Liver (tissue), 9 donors: ENCODE measurements around the gene SEMA5A. TPM values are rescaled to one million over a fixed set of nuclear protein-coding genes. Genes with fewer than 3 reads are reported as not detected.
"Not testable (repeated sequence)": the region's sequence is repeated elsewhere in the genome, so short reads cannot be mapped to it uniquely, and the experiment has no call there.

Source experiments
- DNase-seq: peaks from one replicate; pipeline ENCODE4 v3.0.0-alpha.2; 2017; ENCODE audit warnings: low spot score
- H3K27ac ChIP-seq, 2 donors: one replicate each; pipeline ENCODE4 v1.7.0; 2013; ENCODE audit warnings: inconsistent platforms in 2 of 2, low read length in 2 of 2, control low read depth in 1 of 2, low read depth in 1 of 2, mild to moderate bottlenecking in 1 of 2
- H3K27me3 ChIP-seq, 4 donors: one replicate each; pipeline versions ENCODE4 v1.6.1 to v1.7.0; 2013; ENCODE audit warnings: low read length in 3 of 4, inconsistent platforms in 1 of 4, mild to moderate bottlenecking in 1 of 4, moderate library complexity in 1 of 4; ENCODE audit not compliant: control insufficient read depth in 4 of 4, insufficient read depth in 4 of 4
- H3K36me3 ChIP-seq, 4 donors: one replicate each; pipeline versions ENCODE4 v1.6.1 to v1.7.0; 2013; ENCODE audit warnings: low read length in 3 of 4, mild to moderate bottlenecking in 3 of 4, low read depth in 1 of 4, moderate library complexity in 1 of 4; ENCODE audit not compliant: control insufficient read depth in 4 of 4, insufficient read depth in 3 of 4
- H3K4me1 ChIP-seq, 4 donors: one replicate each; pipeline versions ENCODE4 v1.6.1 to v1.7.0; 2013; ENCODE audit warnings: low read length in 3 of 4, mild to moderate bottlenecking in 3 of 4, moderate library complexity in 1 of 4; ENCODE audit not compliant: control insufficient read depth in 4 of 4, insufficient read depth in 4 of 4
- H3K4me3 ChIP-seq, 3 donors: one replicate each; pipeline versions ENCODE4 v1.6.1 to v1.7.0; 2013; ENCODE audit warnings: low read length in 3 of 3, control low read depth in 1 of 3, low read depth in 1 of 3, mild to moderate bottlenecking in 1 of 3
- H3K9ac ChIP-seq, 2 donors: one replicate each; pipeline ENCODE4 v1.7.0; 2013; ENCODE audit warnings: low read length in 2 of 2, mild to moderate bottlenecking in 2 of 2, moderate library complexity in 2 of 2, control low read depth in 1 of 2, low read depth in 1 of 2
- H3K9me3 ChIP-seq, 4 donors: one replicate each; pipeline versions ENCODE4 v1.6.1 to v1.7.0; 2013; ENCODE audit warnings: low read length in 3 of 4; ENCODE audit not compliant: control insufficient read depth in 4 of 4
- FOXA2 ChIP-seq: IDR thresholded peaks from 2 replicates; pipeline ENCODE4 v1.6.1; 2016; ENCODE audit warnings: antibody characterized with exemption
- GABPA ChIP-seq, 2 donors: IDR thresholded peaks in 1 of 2; conservative IDR thresholded peaks in 1 of 2; 2 replicates each; pipeline ENCODE4 v1.6.1; 2016; ENCODE audit warnings: antibody characterized with exemption in 2 of 2, mild to moderate bottlenecking in 1 of 2, moderate library complexity in 1 of 2
- HNF4A ChIP-seq, 2 donors: conservative IDR thresholded peaks; 2 replicates each; pipeline ENCODE4 v1.6.1; 2016; ENCODE audit warnings: antibody characterized with exemption in 2 of 2, mild to moderate bottlenecking in 2 of 2
- JUND ChIP-seq, 2 donors: IDR thresholded peaks; 2 replicates each; pipeline ENCODE4 v1.6.1; 2016; ENCODE audit warnings: antibody characterized with exemption in 2 of 2
- MAX ChIP-seq: IDR thresholded peaks from 2 replicates; pipeline ENCODE4 v1.6.1; 2016; ENCODE audit warnings: antibody characterized with exemption
- NR2F2 ChIP-seq: IDR thresholded peaks from 2 replicates; pipeline ENCODE4 v1.6.1; 2016; ENCODE audit warnings: antibody characterized with exemption
- RAD21 ChIP-seq, 2 donors: IDR thresholded peaks; 2 replicates each; pipeline ENCODE4 v1.6.1; 2016; ENCODE audit warnings: antibody characterized with exemption in 2 of 2, mild to moderate bottlenecking in 2 of 2
- REST ChIP-seq: IDR thresholded peaks from 2 replicates; pipeline ENCODE4 v1.6.1; 2016; ENCODE audit warnings: antibody characterized with exemption, mild to moderate bottlenecking
- RXRA ChIP-seq, 2 donors: IDR thresholded peaks; 2 replicates each; pipeline ENCODE4 v1.6.1; 2017 to 2018; ENCODE audit warnings: antibody characterized with exemption in 2 of 2, mild to moderate bottlenecking in 1 of 2
- TAF1 ChIP-seq: conservative IDR thresholded peaks from 2 replicates; pipeline ENCODE4 v1.6.1; 2016; ENCODE audit warnings: antibody characterized with exemption, mild to moderate bottlenecking
- YY1 ChIP-seq: IDR thresholded peaks from 2 replicates; pipeline ENCODE4 v1.6.1; 2016; ENCODE audit warnings: antibody characterized with exemption, mild to moderate bottlenecking
- WGBS: extraction: QIAGEN DNeasy Blood & Tissue Kit; methylation state at CpG from one replicate; pipeline ENCODE4 v1.1.7; 2013; 5-methylcytosine and 5-hydroxymethylcytosine counted together
- polyA plus RNA-seq, 2 donors: library from polyadenylated mRNA; stranded (reverse) in 1 of 2; unstranded in 1 of 2; fragments of 200-250 nt in 1 of 2; fragments of >200 nt in 1 of 2; fragmentation: Nextera tagmentation in 1 of 2; extraction: Ambion mirVana in 1 of 2; gene quantifications; one replicate each; pipeline versions ENCODE4 v1.2.1 to v1.2.3, GENCODE V29; 2013 to 2015
- total RNA-seq, 2 donors: library from RNA; depleted of rRNA; stranded (reverse); fragments of >200 nt; gene quantifications; one replicate each; pipeline ENCODE4 v1.2.3, GENCODE V29; 2014
- TF ChIP-seq, protein P1 (sequence below): fragments of 150-350 bp; IDR thresholded peaks from 2 replicates; pipeline ENCODE4 v1.5.1; 2017; ENCODE audit warnings: improper control_type of control experiment, low read depth, low read length; ENCODE audit not compliant: missing input control
- TF ChIP-seq, protein P2 (sequence below): IDR thresholded peaks from 2 replicates; pipeline ENCODE4 v1.6.1; 2016; ENCODE audit warnings: antibody characterized with exemption
- donor health status: healthy.
- donor health status: healthy.
- donor health status: healthy.
- donor health status: healthy.
- donor health status: healthy.

SEMA5A gene
- total and polyA plus RNA-seq, 4 donors: 1.1 to 5.8 (median 3.2) TPM

- Histone ChIP-seq H3K4me1 (peaks cover 0 to 9% (median under 1%) of the 10 kb centered on the region in 4 donors), H3K27ac (no peak overlapping the region), H3K36me3 (no peaks in the 10 kb centered on the region), H3K9me3 (no peaks in the 10 kb centered on the region), H3K4me3 (no peak overlapping the region), H3K27me3 (no peaks in the 10 kb centered on the region), H3K9ac (no peak overlapping the region)
- WGBS: 43% methylated on average over 7 of the region's 7 CpGs
- TF ChIP-seq YY1: peak; percentile 31
- peak in 1 of 2 donors; percentile 45 for TF ChIP-seq HNF4A (conservative IDR thresholded peaks at IDR 0.05)
- no peak for TF ChIP-seq NR2F2
- peak; percentile 16 to 60 for TF ChIP-seq RXRA (IDR thresholded peaks at IDR 0.05)
- no peak for TF ChIP-seq TAF1
- no peak for TF ChIP-seq MAX
- TF ChIP-seq JUND (IDR thresholded peaks at IDR 0.05): no peak
- TF ChIP-seq FOXA2: no peak
- no peak for TF ChIP-seq GABPA (IDR thresholded peaks at IDR 0.05 in 1 of 2, conservative IDR thresholded peaks at IDR 0.05 in 1 of 2)
- no peak for TF ChIP-seq REST
- TF ChIP-seq, protein P1, sequence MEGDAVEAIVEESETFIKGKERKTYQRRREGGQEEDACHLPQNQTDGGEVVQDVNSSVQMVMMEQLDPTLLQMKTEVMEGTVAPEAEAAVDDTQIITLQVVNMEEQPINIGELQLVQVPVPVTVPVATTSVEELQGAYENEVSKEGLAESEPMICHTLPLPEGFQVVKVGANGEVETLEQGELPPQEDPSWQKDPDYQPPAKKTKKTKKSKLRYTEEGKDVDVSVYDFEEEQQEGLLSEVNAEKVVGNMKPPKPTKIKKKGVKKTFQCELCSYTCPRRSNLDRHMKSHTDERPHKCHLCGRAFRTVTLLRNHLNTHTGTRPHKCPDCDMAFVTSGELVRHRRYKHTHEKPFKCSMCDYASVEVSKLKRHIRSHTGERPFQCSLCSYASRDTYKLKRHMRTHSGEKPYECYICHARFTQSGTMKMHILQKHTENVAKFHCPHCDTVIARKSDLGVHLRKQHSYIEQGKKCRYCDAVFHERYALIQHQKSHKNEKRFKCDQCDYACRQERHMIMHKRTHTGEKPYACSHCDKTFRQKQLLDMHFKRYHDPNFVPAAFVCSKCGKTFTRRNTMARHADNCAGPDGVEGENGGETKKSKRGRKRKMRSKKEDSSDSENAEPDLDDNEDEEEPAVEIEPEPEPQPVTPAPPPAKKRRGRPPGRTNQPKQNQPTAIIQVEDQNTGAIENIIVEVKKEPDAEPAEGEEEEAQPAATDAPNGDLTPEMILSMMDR: no peak
- peak in 1 of 2 donors; percentile 14 for TF ChIP-seq RAD21 (IDR thresholded peaks at IDR 0.05)
- TF ChIP-seq, protein P2, sequence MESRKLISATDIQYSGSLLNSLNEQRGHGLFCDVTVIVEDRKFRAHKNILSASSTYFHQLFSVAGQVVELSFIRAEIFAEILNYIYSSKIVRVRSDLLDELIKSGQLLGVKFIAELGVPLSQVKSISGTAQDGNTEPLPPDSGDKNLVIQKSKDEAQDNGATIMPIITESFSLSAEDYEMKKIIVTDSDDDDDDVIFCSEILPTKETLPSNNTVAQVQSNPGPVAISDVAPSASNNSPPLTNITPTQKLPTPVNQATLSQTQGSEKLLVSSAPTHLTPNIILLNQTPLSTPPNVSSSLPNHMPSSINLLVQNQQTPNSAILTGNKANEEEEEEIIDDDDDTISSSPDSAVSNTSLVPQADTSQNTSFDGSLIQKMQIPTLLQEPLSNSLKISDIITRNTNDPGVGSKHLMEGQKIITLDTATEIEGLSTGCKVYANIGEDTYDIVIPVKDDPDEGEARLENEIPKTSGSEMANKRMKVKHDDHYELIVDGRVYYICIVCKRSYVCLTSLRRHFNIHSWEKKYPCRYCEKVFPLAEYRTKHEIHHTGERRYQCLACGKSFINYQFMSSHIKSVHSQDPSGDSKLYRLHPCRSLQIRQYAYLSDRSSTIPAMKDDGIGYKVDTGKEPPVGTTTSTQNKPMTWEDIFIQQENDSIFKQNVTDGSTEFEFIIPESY: no peak
- no peak for DNase-seq
These were observed 191.4 kb downstream of the SEMA5A start for GRCh38 chr5:9354336-9355081.

DNA sequence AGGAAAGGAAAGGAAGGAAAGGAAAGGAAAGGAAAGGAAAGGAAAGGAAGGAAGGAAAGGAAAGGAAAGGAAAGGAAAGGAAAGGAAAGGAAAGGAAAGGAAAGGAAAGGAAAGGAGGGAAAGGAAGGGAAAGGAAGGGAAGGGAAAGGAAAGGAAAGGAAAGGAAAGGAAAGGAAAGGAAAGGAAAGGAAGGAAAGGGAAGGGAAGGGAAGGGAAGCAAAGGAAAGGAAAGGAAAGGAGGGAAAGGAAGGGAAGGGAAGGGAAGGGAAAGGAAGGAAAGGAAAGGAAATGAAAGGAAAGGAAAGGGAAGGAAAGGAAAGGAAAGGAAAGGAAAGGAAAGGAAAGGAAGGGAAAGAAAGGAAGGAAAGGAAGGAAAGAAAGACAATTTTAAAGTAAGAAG is 192.8 kb downstream of the SEMA5A start:
- H3K36me3 ChIP-seq, H3K27ac ChIP-seq: not testable (repeated sequence)
- peaks cover 0 to 13% (median 3%) of the 10 kb centered on the region in 4 donors for H3K4me1 ChIP-seq

More for the DNA sequence above, 192.8 kb downstream of the SEMA5A start:
- not testable (repeated sequence) for H3K9me3 ChIP-seq, DNase-seq, H3K4me3 ChIP-seq, H3K27me3 ChIP-seq, H3K9ac ChIP-seq
